A673 (cell line): ENCODE measurements around the gene BTBD16.

Source experiments
- EZH2 ChIP-seq: fragments of 200-600 bp; sonication (generic); IDR thresholded peaks from 2 replicates; pipeline ENCODE4 v1.6.1; 2017; ENCODE audit warnings: borderline replicate concordance, low read depth, mild to moderate bottlenecking, mixed read lengths, antibody characterized with exemption, low read length; ENCODE audit not compliant: poor library complexity, severe bottlenecking
- TF ChIP-seq, protein P1 (sequence below): fragments of 300-800, 200-600 bp; sonication (generic); conservative IDR thresholded peaks from 2 replicates; pipeline ENCODE4 v1.5.1; 2017; ENCODE audit warnings: low read depth, mild to moderate bottlenecking, antibody characterized with exemption, low read length, moderate library complexity, mixed read lengths

DNA sequence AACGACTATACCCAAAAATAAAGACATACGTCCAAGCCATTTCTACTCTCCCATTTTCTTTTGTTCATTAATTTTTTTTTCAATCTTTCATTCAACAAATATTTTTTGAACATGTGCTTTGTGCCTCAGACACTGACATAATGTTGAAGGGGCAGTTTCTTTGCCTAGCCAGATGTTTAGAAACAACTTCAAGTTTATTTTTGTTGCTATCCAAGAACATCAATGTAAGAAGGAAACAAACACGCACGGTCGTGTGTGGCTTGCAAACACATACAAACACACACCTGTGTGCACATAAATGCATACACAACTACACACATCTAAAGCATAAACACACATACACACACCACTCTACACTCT, 39.9 kb downstream of the BTBD16 start:
- TF ChIP-seq, protein P1, sequence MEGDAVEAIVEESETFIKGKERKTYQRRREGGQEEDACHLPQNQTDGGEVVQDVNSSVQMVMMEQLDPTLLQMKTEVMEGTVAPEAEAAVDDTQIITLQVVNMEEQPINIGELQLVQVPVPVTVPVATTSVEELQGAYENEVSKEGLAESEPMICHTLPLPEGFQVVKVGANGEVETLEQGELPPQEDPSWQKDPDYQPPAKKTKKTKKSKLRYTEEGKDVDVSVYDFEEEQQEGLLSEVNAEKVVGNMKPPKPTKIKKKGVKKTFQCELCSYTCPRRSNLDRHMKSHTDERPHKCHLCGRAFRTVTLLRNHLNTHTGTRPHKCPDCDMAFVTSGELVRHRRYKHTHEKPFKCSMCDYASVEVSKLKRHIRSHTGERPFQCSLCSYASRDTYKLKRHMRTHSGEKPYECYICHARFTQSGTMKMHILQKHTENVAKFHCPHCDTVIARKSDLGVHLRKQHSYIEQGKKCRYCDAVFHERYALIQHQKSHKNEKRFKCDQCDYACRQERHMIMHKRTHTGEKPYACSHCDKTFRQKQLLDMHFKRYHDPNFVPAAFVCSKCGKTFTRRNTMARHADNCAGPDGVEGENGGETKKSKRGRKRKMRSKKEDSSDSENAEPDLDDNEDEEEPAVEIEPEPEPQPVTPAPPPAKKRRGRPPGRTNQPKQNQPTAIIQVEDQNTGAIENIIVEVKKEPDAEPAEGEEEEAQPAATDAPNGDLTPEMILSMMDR, result no peak
- TF ChIP-seq EZH2, result no peak
